Subcutaneous adipose tissue (tissue), 4 donors: Measurements from ENCODE around the gene FNBP1L. TPM values are rescaled to one million over a fixed set of nuclear protein-coding genes. Genes with fewer than 3 reads are reported as not detected.

Source experiments
- CTCF ChIP-seq: fragments of 450-650 bp; IDR thresholded peaks from one replicate; pipeline ENCODE4 v1.5.1; 2016; ENCODE audit warnings: low read depth, mild to moderate bottlenecking, control low read depth, antibody characterized with exemption, moderate library complexity
- total RNA-seq, 4 donors: library from RNA; depleted of rRNA; stranded (reverse); fragments of >200 nt; gene quantifications; one replicate each; pipeline ENCODE4 v1.1.0, GENCODE V29; 2016

The FNBP1L gene
- total RNA-seq, 4 donors from 2014 or later = 30.1 to 53.1 (median 38.6) TPM

DNA sequence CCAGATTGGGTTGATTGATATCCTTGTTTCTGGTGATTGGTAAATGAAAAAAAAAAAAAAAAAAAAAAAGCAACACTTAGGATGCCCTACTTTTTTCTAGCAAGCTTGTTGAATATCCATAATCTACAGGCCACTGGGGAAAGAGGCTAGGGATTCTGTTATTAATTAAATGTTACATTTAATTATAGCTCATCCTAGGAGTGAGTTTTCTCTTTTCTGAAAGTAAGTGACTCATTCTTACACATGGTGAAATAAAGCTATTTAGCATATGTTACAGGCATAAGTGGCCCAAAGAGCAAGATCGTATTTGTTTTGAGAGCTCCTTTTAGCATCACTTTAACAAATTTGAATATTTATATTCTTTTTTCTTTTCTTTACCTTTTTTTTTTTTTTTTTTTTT, 94.5 kb downstream of the FNBP1L start:
- TF ChIP-seq CTCF = no peak

- no peak for TF ChIP-seq CTCF
These were observed 98.4 kb downstream of the FNBP1L start for GRCh38 chr1:93546162-93546863.

- TF ChIP-seq CTCF = no peak
These were observed 101.2 kb downstream of the FNBP1L start for GRCh38 chr1:93549131-93549530.

DNA sequence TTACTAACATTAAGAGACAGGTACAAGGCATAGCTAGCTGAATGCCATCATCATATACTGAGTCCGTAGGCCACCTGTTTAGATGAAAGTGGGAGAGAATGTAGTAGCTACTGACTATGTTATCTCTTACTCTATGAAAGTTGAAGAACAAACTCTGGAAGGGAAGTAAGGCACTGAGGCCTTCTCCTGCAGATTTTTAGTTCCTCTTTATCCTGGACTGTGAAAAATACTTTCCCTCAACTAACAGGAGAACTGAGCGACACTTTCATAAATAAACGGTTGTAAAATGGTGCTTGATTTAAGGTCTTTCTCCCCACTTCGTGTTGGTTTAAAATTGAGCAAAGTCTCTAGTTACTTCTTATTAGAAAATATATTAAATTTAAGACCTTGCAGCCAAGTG, 101.9 kb downstream of the FNBP1L start:
- no peak for TF ChIP-seq CTCF

GRCh38 chr1:93552741-93553455, 105.0 kb downstream of the FNBP1L start:
- TF ChIP-seq CTCF = no peak

- no peak for TF ChIP-seq CTCF
These were observed 107.3 kb downstream of the FNBP1L start for GRCh38 chr1:93554883-93555872.

GRCh38 chr1:93556291-93556690, 108.4 kb downstream of the FNBP1L start:
- TF ChIP-seq CTCF = no peak
